Natural killer cell (primary cell): ENCODE results near the gene NDUFV3. TPM values are rescaled to one million over a fixed set of nuclear protein-coding genes. Genes with fewer than 3 reads are reported as not detected.
"Not testable (repeated sequence)": the region's sequence is repeated elsewhere in the genome, so short reads cannot be mapped to it uniquely, and the experiment has no call there.

ENCODE experiments used
- ATAC-seq, 3 donors: fragments of 150-1000 bp in 2 of 3; fragments of 200-7000 bp in 1 of 3; cut with Tn5 transposase; 1 replicate in 1 of 3; 2 replicates in 2 of 3; pipeline ENCODE4 v1.10.0; 2021; ENCODE audit warnings: mild to moderate bottlenecking in 2 of 3, moderate library complexity in 2 of 3
- DNase-seq, 2 donors: peaks; one replicate each; pipeline versions ENCODE4 v3.0.0 to v3.0.0-alpha.2; 2013 to 2021; ENCODE audit warnings: mixed read lengths in 1 of 2
- H3K27ac ChIP-seq: one replicate; pipeline ENCODE4 v1.5.1; 2013; ENCODE audit warnings: mild to moderate bottlenecking, low read length
- H3K27me3 ChIP-seq: one replicate; pipeline ENCODE4 v1.6.1; 2013; ENCODE audit warnings: low read length; ENCODE audit not compliant: control insufficient read depth, insufficient read depth
- H3K36me3 ChIP-seq: one replicate; pipeline ENCODE4 v1.6.1; 2013; ENCODE audit warnings: low read length; ENCODE audit not compliant: control insufficient read depth, insufficient read depth
- H3K4me1 ChIP-seq: one replicate; pipeline ENCODE4 v1.6.1; 2013; ENCODE audit warnings: low read length; ENCODE audit not compliant: control insufficient read depth, insufficient read depth
- H3K4me3 ChIP-seq: one replicate; pipeline ENCODE4 v1.5.1; 2013; ENCODE audit warnings: low read length
- H3K9me3 ChIP-seq: one replicate; pipeline ENCODE4 v1.6.1; 2013; ENCODE audit warnings: low read length; ENCODE audit not compliant: control insufficient read depth, insufficient read depth
- H3K27ac Mint-ChIP-seq, 2 donors: one replicate each; pipeline ENCODE4 v1.8.0; 2022; ENCODE audit warnings: mild to moderate bottlenecking in 2 of 2, mixed read lengths in 2 of 2, moderate library complexity in 1 of 2
- H3K27me3 Mint-ChIP-seq, 2 donors: one replicate each; pipeline ENCODE4 v1.8.0; 2022; ENCODE audit warnings: low read depth in 2 of 2, mixed read lengths in 2 of 2
- H3K36me3 Mint-ChIP-seq: one replicate; pipeline ENCODE4 v1.8.0; 2022; ENCODE audit warnings: mixed read lengths
- H3K4me1 Mint-ChIP-seq, 2 donors: one replicate each; pipeline ENCODE4 v1.8.0; 2022; ENCODE audit warnings: mixed read lengths in 2 of 2
- H3K4me3 Mint-ChIP-seq: one replicate; pipeline ENCODE4 v1.8.0; 2022; ENCODE audit warnings: mild to moderate bottlenecking, moderate library complexity, mixed read lengths
- H3K9me3 Mint-ChIP-seq, 2 donors: one replicate each; pipeline ENCODE4 v1.8.0; 2022; ENCODE audit warnings: mixed read lengths in 2 of 2
- CTCF ChIP-seq: fragments of 200-600 bp; IDR thresholded peaks from one replicate; pipeline ENCODE4 v1.8.0; 2022; ENCODE audit warnings: antibody characterized with exemption
- WGBS: methylation state at CpG from one replicate; pipeline ENCODE4 v1.1.7; 2013; ENCODE audit warnings: missing lambda C conversion rate; ENCODE audit not compliant: insufficient coverage; 5-methylcytosine and 5-hydroxymethylcytosine counted together
- intact Hi-C: fragments of 100-400 bp; cut with micrococcal nuclease; formaldehyde crosslinking; loops from one replicate; pipeline ENCODE4 v1.14.2; 2022
- total RNA-seq, 4 donors: library from RNA; stranded (reverse); fragments of 120-200 nt in 1 of 4; gene quantifications; one replicate each; pipeline versions ENCODE4 v1.2.3 to v1.2.4, GENCODE V29; 2013 to 2022

The NDUFV3 gene
- total RNA-seq, 3 donors from 2014 or later (not counting 1 experiment from before 2014, with no cell fraction given) = 21.8 to 25.7 (median 23.9) TPM

- 86% methylated on average over 3 of the region's 3 CpGs for WGBS
- no peaks in the 10 kb centered on the region for H3K4me1 Mint-ChIP-seq
- no peaks in the 10 kb centered on the region for H3K36me3 Mint-ChIP-seq
- Histone ChIP-seq H3K9me3 (no peaks in the 10 kb centered on the region), H3K36me3 (no peaks in the 10 kb centered on the region), H3K4me3 (no peak overlapping the region), H3K4me1 (no peaks in the 10 kb centered on the region), H3K27ac (no peak overlapping the region), H3K27me3 (no peaks in the 10 kb centered on the region)
- ATAC-seq (no peak), DNase-seq (no peak)
- no peaks in the 10 kb centered on the region for H3K27me3 Mint-ChIP-seq
- H3K27ac Mint-ChIP-seq = no peak overlapping the region
- H3K9me3 Mint-ChIP-seq = no peaks in the 10 kb centered on the region
- intact Hi-C loops = no loop called here
- TF ChIP-seq CTCF = no peak
- no peak overlapping the region for H3K4me3 Mint-ChIP-seq
Observed at GRCh38 chr21:42929969-42930368, 36.9 kb downstream of the NDUFV3 start.

GRCh38 chr21:42931560-42932235 lies 38.6 kb downstream of the NDUFV3 start:
- no peaks in the 10 kb centered on the region for H3K36me3 Mint-ChIP-seq
- Histone ChIP-seq H3K36me3 (no peaks in the 10 kb centered on the region), H3K9me3 (no peaks in the 10 kb centered on the region), H3K4me1 (no peaks in the 10 kb centered on the region), H3K4me3 (no peak overlapping the region), H3K27me3 (no peaks in the 10 kb centered on the region), H3K27ac (no peak overlapping the region)
- H3K4me1 Mint-ChIP-seq = no peaks in the 10 kb centered on the region
- 92% methylated on average over 10 of the region's 13 CpGs for WGBS
- H3K4me3 Mint-ChIP-seq = no peak overlapping the region
- ATAC-seq (no peak), DNase-seq (no peak)
- H3K27me3 Mint-ChIP-seq = no peaks in the 10 kb centered on the region
- H3K9me3 Mint-ChIP-seq = no peaks in the 10 kb centered on the region
- H3K27ac Mint-ChIP-seq = no peak overlapping the region
- intact Hi-C loops = no loop called here
- TF ChIP-seq CTCF = no peak

- H3K27me3 Mint-ChIP-seq = not testable (repeated sequence)
Observed at GRCh38 chr21:42932378-42933136, 39.4 kb downstream of the NDUFV3 start.

GRCh38 chr21:42933137-42933970 lies 40.2 kb downstream of the NDUFV3 start:
- ATAC-seq, H3K4me1 Mint-ChIP-seq, H3K36me3 ChIP-seq, H3K9me3 ChIP-seq, H3K4me3 Mint-ChIP-seq, H3K27ac Mint-ChIP-seq, H3K27me3 Mint-ChIP-seq, H3K27ac ChIP-seq, H3K36me3 Mint-ChIP-seq, H3K4me1 ChIP-seq, H3K9me3 Mint-ChIP-seq, H3K27me3 ChIP-seq, H3K4me3 ChIP-seq, intact Hi-C loops, DNase-seq: not testable (repeated sequence)
- WGBS = 92% methylated on average over 4 of the region's 9 CpGs

More at GRCh38 chr21:42932378-42933136, 39.4 kb downstream of the NDUFV3 start:
- H3K4me1 Mint-ChIP-seq, DNase-seq, H3K27me3 ChIP-seq, H3K9me3 Mint-ChIP-seq, H3K36me3 ChIP-seq, H3K4me3 ChIP-seq, H3K27ac Mint-ChIP-seq, H3K36me3 Mint-ChIP-seq, intact Hi-C loops, H3K4me3 Mint-ChIP-seq, H3K9me3 ChIP-seq, ATAC-seq, H3K27ac ChIP-seq, H3K4me1 ChIP-seq: not testable (repeated sequence)
- WGBS = 98% methylated on average over 14 of the region's 16 CpGs

- H3K9me3 Mint-ChIP-seq, H3K27me3 ChIP-seq, H3K36me3 Mint-ChIP-seq, DNase-seq, H3K27ac Mint-ChIP-seq, H3K4me3 ChIP-seq, H3K4me1 ChIP-seq, H3K9me3 ChIP-seq, H3K27ac ChIP-seq, H3K36me3 ChIP-seq, H3K4me3 Mint-ChIP-seq, ATAC-seq, H3K4me1 Mint-ChIP-seq, H3K27me3 Mint-ChIP-seq, intact Hi-C loops: not testable (repeated sequence)
- 85% methylated on average over 12 of the region's 12 CpGs for WGBS
Observed at GRCh38 chr21:42933973-42934372, 40.9 kb downstream of the NDUFV3 start.

GRCh38 chr21:42936360-42936759 lies 43.3 kb downstream of the NDUFV3 start:
- H3K27me3 ChIP-seq, H3K4me1 ChIP-seq, H3K36me3 ChIP-seq, ATAC-seq, H3K27ac Mint-ChIP-seq, H3K36me3 Mint-ChIP-seq, H3K9me3 Mint-ChIP-seq, H3K4me3 Mint-ChIP-seq, H3K4me3 ChIP-seq, intact Hi-C loops, H3K4me1 Mint-ChIP-seq, DNase-seq, H3K27ac ChIP-seq, H3K9me3 ChIP-seq, H3K27me3 Mint-ChIP-seq: not testable (repeated sequence)
- WGBS = 100% methylated on average over 1 of the region's 5 CpGs
